Natural killer cell (primary cell): ENCODE results near the gene MARCHF3. TPM values are rescaled to one million over a fixed set of nuclear protein-coding genes. Genes with fewer than 3 reads are reported as not detected.

ENCODE experiments used
- ATAC-seq, 3 donors: fragments of 150-1000 bp in 2 of 3; fragments of 200-7000 bp in 1 of 3; cut with Tn5 transposase; 1 replicate in 1 of 3; 2 replicates in 2 of 3; pipeline ENCODE4 v1.10.0; 2021; ENCODE audit warnings: mild to moderate bottlenecking in 2 of 3, moderate library complexity in 2 of 3
- DNase-seq, 2 donors: peaks; one replicate each; pipeline versions ENCODE4 v3.0.0 to v3.0.0-alpha.2; 2013 to 2021; ENCODE audit warnings: mixed read lengths in 1 of 2
- H3K27ac ChIP-seq: one replicate; pipeline ENCODE4 v1.5.1; 2013; ENCODE audit warnings: mild to moderate bottlenecking, low read length
- H3K27me3 ChIP-seq: one replicate; pipeline ENCODE4 v1.6.1; 2013; ENCODE audit warnings: low read length; ENCODE audit not compliant: control insufficient read depth, insufficient read depth
- H3K36me3 ChIP-seq: one replicate; pipeline ENCODE4 v1.6.1; 2013; ENCODE audit warnings: low read length; ENCODE audit not compliant: control insufficient read depth, insufficient read depth
- H3K4me1 ChIP-seq: one replicate; pipeline ENCODE4 v1.6.1; 2013; ENCODE audit warnings: low read length; ENCODE audit not compliant: control insufficient read depth, insufficient read depth
- H3K4me3 ChIP-seq: one replicate; pipeline ENCODE4 v1.5.1; 2013; ENCODE audit warnings: low read length
- H3K9me3 ChIP-seq: one replicate; pipeline ENCODE4 v1.6.1; 2013; ENCODE audit warnings: low read length; ENCODE audit not compliant: control insufficient read depth, insufficient read depth
- H3K27ac Mint-ChIP-seq, 2 donors: one replicate each; pipeline ENCODE4 v1.8.0; 2022; ENCODE audit warnings: mild to moderate bottlenecking in 2 of 2, mixed read lengths in 2 of 2, moderate library complexity in 1 of 2
- H3K27me3 Mint-ChIP-seq, 2 donors: one replicate each; pipeline ENCODE4 v1.8.0; 2022; ENCODE audit warnings: low read depth in 2 of 2, mixed read lengths in 2 of 2
- H3K36me3 Mint-ChIP-seq: one replicate; pipeline ENCODE4 v1.8.0; 2022; ENCODE audit warnings: mixed read lengths
- H3K4me1 Mint-ChIP-seq, 2 donors: one replicate each; pipeline ENCODE4 v1.8.0; 2022; ENCODE audit warnings: mixed read lengths in 2 of 2
- H3K4me3 Mint-ChIP-seq: one replicate; pipeline ENCODE4 v1.8.0; 2022; ENCODE audit warnings: mild to moderate bottlenecking, moderate library complexity, mixed read lengths
- H3K9me3 Mint-ChIP-seq, 2 donors: one replicate each; pipeline ENCODE4 v1.8.0; 2022; ENCODE audit warnings: mixed read lengths in 2 of 2
- WGBS: methylation state at CpG from one replicate; pipeline ENCODE4 v1.1.7; 2013; ENCODE audit warnings: missing lambda C conversion rate; ENCODE audit not compliant: insufficient coverage; 5-methylcytosine and 5-hydroxymethylcytosine counted together
- intact Hi-C: fragments of 100-400 bp; cut with micrococcal nuclease; formaldehyde crosslinking; loops from one replicate; pipeline ENCODE4 v1.14.2; 2022
- total RNA-seq, 4 donors: library from RNA; stranded (reverse); fragments of 120-200 nt in 1 of 4; gene quantifications; one replicate each; pipeline versions ENCODE4 v1.2.3 to v1.2.4, GENCODE V29; 2013 to 2022
- TF ChIP-seq, protein P1 (sequence below): fragments of 200-600 bp; IDR thresholded peaks from one replicate; pipeline ENCODE4 v1.8.0; 2022; ENCODE audit warnings: antibody characterized with exemption

MARCHF3 gene
- total RNA-seq, 3 donors from 2014 or later (not counting 1 experiment from before 2014, with no cell fraction given): 6.8 to 11.2 (median 8.9) TPM

DNA sequence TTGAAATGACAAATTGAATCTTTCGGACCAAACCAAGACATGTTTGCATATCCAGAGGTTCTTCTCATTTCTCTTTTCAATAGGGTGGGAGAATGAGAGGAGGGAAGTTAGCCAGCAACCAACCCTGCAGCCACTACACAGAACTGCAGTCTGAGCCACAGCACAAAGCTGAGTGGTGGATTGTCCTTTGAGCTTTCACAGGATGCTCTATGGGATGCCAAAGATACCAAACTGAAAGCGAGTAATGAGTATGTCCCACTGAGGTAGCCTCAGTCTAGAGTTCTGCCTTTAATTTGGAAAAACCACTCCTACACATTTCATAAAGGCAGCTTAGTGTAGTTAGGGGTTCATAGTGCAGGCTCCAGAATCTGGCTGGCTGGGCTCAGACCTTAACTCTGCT lies 114.9 kb downstream of the MARCHF3 start:
- intact Hi-C loops: no loop called here
- Mint-ChIP-seq H3K27ac (no peak overlapping the region), H3K4me1 (peaks cover 14 to 16% of the 10 kb centered on the region in 2 donors), H3K36me3 (peaks cover 7% of the 10 kb centered on the region), H3K27me3 (no peaks in the 10 kb centered on the region), H3K9me3 (peaks cover 0 to 3% of the 10 kb centered on the region in 2 donors), H3K4me3 (no peak overlapping the region)
- Histone ChIP-seq H3K4me1 (peaks cover 4% of the 10 kb centered on the region), H3K36me3 (no peaks in the 10 kb centered on the region), H3K9me3 (no peaks in the 10 kb centered on the region), H3K27ac (no peak overlapping the region), H3K4me3 (no peak overlapping the region), H3K27me3 (no peaks in the 10 kb centered on the region)
- WGBS: 100% methylated on average over 1 of the region's 2 CpGs
- ATAC-seq (no peak), DNase-seq (no peak)
- TF ChIP-seq, protein P1, sequence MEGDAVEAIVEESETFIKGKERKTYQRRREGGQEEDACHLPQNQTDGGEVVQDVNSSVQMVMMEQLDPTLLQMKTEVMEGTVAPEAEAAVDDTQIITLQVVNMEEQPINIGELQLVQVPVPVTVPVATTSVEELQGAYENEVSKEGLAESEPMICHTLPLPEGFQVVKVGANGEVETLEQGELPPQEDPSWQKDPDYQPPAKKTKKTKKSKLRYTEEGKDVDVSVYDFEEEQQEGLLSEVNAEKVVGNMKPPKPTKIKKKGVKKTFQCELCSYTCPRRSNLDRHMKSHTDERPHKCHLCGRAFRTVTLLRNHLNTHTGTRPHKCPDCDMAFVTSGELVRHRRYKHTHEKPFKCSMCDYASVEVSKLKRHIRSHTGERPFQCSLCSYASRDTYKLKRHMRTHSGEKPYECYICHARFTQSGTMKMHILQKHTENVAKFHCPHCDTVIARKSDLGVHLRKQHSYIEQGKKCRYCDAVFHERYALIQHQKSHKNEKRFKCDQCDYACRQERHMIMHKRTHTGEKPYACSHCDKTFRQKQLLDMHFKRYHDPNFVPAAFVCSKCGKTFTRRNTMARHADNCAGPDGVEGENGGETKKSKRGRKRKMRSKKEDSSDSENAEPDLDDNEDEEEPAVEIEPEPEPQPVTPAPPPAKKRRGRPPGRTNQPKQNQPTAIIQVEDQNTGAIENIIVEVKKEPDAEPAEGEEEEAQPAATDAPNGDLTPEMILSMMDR: no peak

GRCh38 chr5:126914801-126915436 lies 115.4 kb downstream of the MARCHF3 start:
- H3K4me1 ChIP-seq: peaks cover 4% of the 10 kb centered on the region
- no peak for DNase-seq
- H3K27ac ChIP-seq: no peak overlapping the region
- no peak overlapping the region for H3K4me3 ChIP-seq
- Mint-ChIP-seq H3K4me3 (no peak overlapping the region), H3K36me3 (peaks cover 7% of the 10 kb centered on the region), H3K27me3 (no peaks in the 10 kb centered on the region), H3K9me3 (peaks cover 0 to 3% of the 10 kb centered on the region in 2 donors), H3K27ac (no peak overlapping the region), H3K4me1 (peaks cover 9 to 10% of the 10 kb centered on the region in 2 donors)
- TF ChIP-seq, protein P1: no peak
- H3K36me3 ChIP-seq: no peaks in the 10 kb centered on the region
- no peaks in the 10 kb centered on the region for H3K9me3 ChIP-seq
- no peaks in the 10 kb centered on the region for H3K27me3 ChIP-seq
- intact Hi-C loops: no loop called here
- no peak for ATAC-seq
- over 99% methylated on average over 9 of the region's 9 CpGs for WGBS

GRCh38 chr5:126912616-126913200 lies 117.7 kb downstream of the MARCHF3 start:
- TF ChIP-seq, protein P1: no peak
- Mint-ChIP-seq H3K4me1 (peaks cover 9 to 10% of the 10 kb centered on the region in 2 donors), H3K36me3 (peaks cover 15% of the 10 kb centered on the region), H3K27me3 (no peaks in the 10 kb centered on the region), H3K27ac (no peak overlapping the region), H3K9me3 (peaks cover 2 to 9% of the 10 kb centered on the region in 2 donors), H3K4me3 (no peak overlapping the region)
- H3K4me3 ChIP-seq: no peak overlapping the region
- WGBS: 70% methylated on average over 6 of the region's 6 CpGs
- peaks cover 4% of the 10 kb centered on the region for H3K4me1 ChIP-seq
- ATAC-seq (no peak), DNase-seq (no peak)
- H3K9me3 ChIP-seq: no peaks in the 10 kb centered on the region
- no peaks in the 10 kb centered on the region for H3K36me3 ChIP-seq
- H3K27me3 ChIP-seq: no peaks in the 10 kb centered on the region
- intact Hi-C loops: no loop called here
- no peak overlapping the region for H3K27ac ChIP-seq
